SK-N-MC (cell line): Measurements from ENCODE around the gene RBM47.

ENCODE experiments used
- EZH2 ChIP-seq: fragments of 200-600 bp; sonication (generic); IDR thresholded peaks from one replicate; pipeline ENCODE4 v1.6.1; 2017; ENCODE audit warnings: antibody characterized with exemption
- POLR2AphosphoS5 ChIP-seq: IDR thresholded peaks from 2 replicates; pipeline ENCODE4 v1.6.1; 2012; ENCODE audit warnings: mild to moderate bottlenecking, low read depth, low read length, borderline replicate concordance

GRCh38 chr4:40489961-40490360 lies 139.7 kb downstream of the RBM47 start:
- no peak for TF ChIP-seq EZH2
- no peak for TF ChIP-seq POLR2AphosphoS5
